ENCODE data around the gene ERC2. TPM values are rescaled to one million over a fixed set of nuclear protein-coding genes. Genes with fewer than 3 reads are reported as not detected.

ERC2 gene
- total RNA-seq, 4 donors from 2014 or later = 0.81 to 2.9 (median 1.6) TPM

- no peaks in the 10 kb centered on the region for H3K9me3 ChIP-seq
- H3K27ac ChIP-seq = no peak overlapping the region
- 94 to 98% methylated on average over 5 to 7 of the region's 7 CpGs for WGBS, 2 donors (ENCODE audit: low coverage in 1 of 2)
- no peaks in the 10 kb centered on the region for H3K36me3 ChIP-seq
- no peak for ATAC-seq
- H3K4me1 ChIP-seq = peaks cover 0 to 14% (median 0%) of the 10 kb centered on the region in 3 donors
- no peaks in the 10 kb centered on the region for H3K27me3 ChIP-seq
- TF ChIP-seq EP300 (IDR thresholded peaks at IDR 0.05) = no peak
- TF ChIP-seq CTCF (IDR thresholded peaks at IDR 0.05) = no peak
- H3K4me3 ChIP-seq = no peak overlapping the region
Observed at GRCh38 chr3:55708921-55709320, 759.3 kb downstream of the ERC2 start.

- ATAC-seq = no peak
- Histone ChIP-seq H3K36me3 (no peaks in the 10 kb centered on the region), H3K4me3 (no peak overlapping the region), H3K4me1 (peaks cover 0 to 14% (median 0%) of the 10 kb centered on the region in 3 donors), H3K9me3 (no peaks in the 10 kb centered on the region), H3K27ac (no peak overlapping the region), H3K27me3 (no peaks in the 10 kb centered on the region)
- 21 to 46% methylated on average over 2 to 3 of the region's 3 CpGs for WGBS, 2 donors (ENCODE audit: low coverage in 1 of 2)
- TF ChIP-seq CTCF (IDR thresholded peaks at IDR 0.05) (no peak), POLR2A (IDR thresholded peaks at IDR 0.05) (no peak), EP300 (IDR thresholded peaks at IDR 0.05) (no peak), POLR2AphosphoS5 (IDR thresholded peaks at IDR 0.05) (no peak)
Observed at GRCh38 chr3:55708242-55708641, 760.0 kb downstream of the ERC2 start.

DNA sequence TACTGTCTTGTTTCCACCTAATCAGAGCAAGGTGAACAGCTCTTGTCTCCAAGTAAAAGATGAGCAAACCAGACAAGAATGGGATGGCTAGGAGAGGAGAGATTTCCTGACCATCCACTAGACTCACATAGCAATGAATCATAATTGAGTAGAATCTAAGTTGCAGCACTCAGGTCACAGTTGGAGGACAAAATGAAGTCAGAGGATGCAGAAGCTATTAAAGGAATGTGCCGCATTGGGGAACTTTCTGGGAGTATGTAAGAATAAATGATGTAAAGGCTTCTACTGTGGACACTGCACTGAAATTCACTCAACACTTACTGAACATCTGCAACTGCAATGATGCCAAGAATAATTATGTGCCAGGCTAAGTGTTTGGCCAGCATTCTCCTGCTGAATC is 763.7 kb downstream of the ERC2 start:
- no peaks in the 10 kb centered on the region for H3K36me3 ChIP-seq
- H3K9me3 ChIP-seq = no peaks in the 10 kb centered on the region
- ATAC-seq = no peak
- no peak overlapping the region for H3K4me3 ChIP-seq
- TF ChIP-seq CTCF (IDR thresholded peaks at IDR 0.05) (no peak), EP300 (IDR thresholded peaks at IDR 0.05) (no peak), POLR2A (IDR thresholded peaks at IDR 0.05) (no peak), POLR2AphosphoS5 (IDR thresholded peaks at IDR 0.05) (no peak)
- no CpG with 5 or more reads among the region's 1 CpG for WGBS, 2 donors (ENCODE audit: low coverage in 1 of 2)
- no peak overlapping the region for H3K27ac ChIP-seq
- no peaks in the 10 kb centered on the region for H3K27me3 ChIP-seq
- H3K4me1 ChIP-seq = peaks cover 0 to 26% (median 0%) of the 10 kb centered on the region in 3 donors

DNA sequence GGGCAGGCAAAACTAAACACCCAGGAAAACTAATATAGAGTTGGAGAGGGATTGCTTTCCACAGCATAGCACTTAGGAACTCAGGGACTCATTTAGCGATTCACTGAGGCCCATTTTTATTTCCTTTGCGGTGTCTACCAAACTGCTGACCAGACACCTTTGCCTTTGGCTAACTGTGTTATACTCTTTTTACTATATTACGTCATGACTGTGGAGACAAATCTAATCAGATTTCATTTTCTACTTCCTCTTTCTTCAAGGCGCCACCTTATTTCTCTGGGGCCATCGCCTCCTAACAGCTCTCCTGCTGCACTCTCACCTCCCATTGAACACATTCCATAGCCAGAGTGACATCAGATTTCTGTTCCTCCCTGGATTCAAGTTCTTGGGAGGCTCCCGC is 765.4 kb downstream of the ERC2 start:
- H3K4me1 ChIP-seq = peaks cover 0 to 15% (median 0%) of the 10 kb centered on the region in 3 donors
- no peak for TF ChIP-seq POLR2AphosphoS5 (IDR thresholded peaks at IDR 0.05)
- TF ChIP-seq EP300 (IDR thresholded peaks at IDR 0.05) = no peak
- no peak for TF ChIP-seq POLR2A (IDR thresholded peaks at IDR 0.05)
- no peak for TF ChIP-seq CTCF (IDR thresholded peaks at IDR 0.05)
- no peaks in the 10 kb centered on the region for H3K36me3 ChIP-seq
- ATAC-seq = no peak
- H3K27ac ChIP-seq = no peak overlapping the region
- no peak overlapping the region for H3K4me3 ChIP-seq
- no peaks in the 10 kb centered on the region for H3K9me3 ChIP-seq
- 86 to 97% methylated on average over 4 to 6 of the region's 6 CpGs for WGBS, 2 donors (ENCODE audit: low coverage in 1 of 2)
- H3K27me3 ChIP-seq = no peaks in the 10 kb centered on the region

DNA sequence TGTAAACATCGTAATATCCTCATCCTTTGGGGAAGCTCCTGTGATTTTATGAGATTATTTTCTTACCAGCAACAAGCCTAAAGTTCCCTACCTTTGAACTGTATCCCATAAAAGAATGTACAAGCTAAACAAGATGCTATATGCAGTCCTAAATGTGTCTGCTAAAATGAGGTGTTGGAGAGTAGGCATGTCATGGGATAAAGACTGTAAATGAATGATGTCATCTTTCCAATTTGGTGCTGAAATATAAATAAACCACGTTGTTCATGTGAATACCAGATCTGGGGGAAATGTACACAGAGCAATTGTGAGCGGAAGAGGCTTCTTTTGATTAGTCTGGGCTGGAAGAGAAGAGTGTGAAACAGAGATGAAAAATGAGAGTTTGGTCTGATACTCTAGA is 766.3 kb downstream of the ERC2 start:
- TF ChIP-seq EP300 (IDR thresholded peaks at IDR 0.05) (no peak), POLR2AphosphoS5 (IDR thresholded peaks at IDR 0.05) (no peak), POLR2A (IDR thresholded peaks at IDR 0.05) (no peak), CTCF (IDR thresholded peaks at IDR 0.05) (no peak)
- H3K9me3 ChIP-seq = no peaks in the 10 kb centered on the region
- ATAC-seq = no peak
- peak overlapping the region in 2 of 4 donors; percentile 9 to 16 for H3K27ac ChIP-seq
- H3K4me1 ChIP-seq = peaks cover 0 to 15% (median 0%) of the 10 kb centered on the region in 3 donors
- no peaks in the 10 kb centered on the region for H3K27me3 ChIP-seq
- H3K4me3 ChIP-seq = no peak overlapping the region
- WGBS, 2 donors (ENCODE audit: low coverage in 1 of 2) = 12 to 26% methylated on average over 3 of the region's 3 CpGs
- H3K36me3 ChIP-seq = no peaks in the 10 kb centered on the region
